ENCODE measurements around the gene UQCRC2. TPM values are rescaled to one million over a fixed set of nuclear protein-coding genes. Genes with fewer than 3 reads are reported as not detected.

Gene UQCRC2
- total RNA-seq, 1 donor from 2014 or later: 170 TPM

Other genes starting within 250 kb of the UQCRC2 start
- gene NPIPB4, start 95.6 kb upstream of the UQCRC2 start, total RNA-seq: 129 TPM
- gene PDZD9, start 47.8 kb downstream of the UQCRC2 start, total RNA-seq: not detected
- 15.4 TPM for gene MOSMO, start 54.8 kb downstream of the UQCRC2 start, total RNA-seq
- 12.3 TPM for gene VWA3A, start 139.2 kb downstream of the UQCRC2 start, total RNA-seq
- gene SDR42E2, start 209.1 kb downstream of the UQCRC2 start, total RNA-seq: 0.24 TPM